ENCODE data around the gene SUFU. TPM values are rescaled to one million over a fixed set of nuclear protein-coding genes. Genes with fewer than 3 reads are reported as not detected.

SUFU gene
- total RNA-seq, 1 experiment from 2014 or later = 2.4 TPM

DNA sequence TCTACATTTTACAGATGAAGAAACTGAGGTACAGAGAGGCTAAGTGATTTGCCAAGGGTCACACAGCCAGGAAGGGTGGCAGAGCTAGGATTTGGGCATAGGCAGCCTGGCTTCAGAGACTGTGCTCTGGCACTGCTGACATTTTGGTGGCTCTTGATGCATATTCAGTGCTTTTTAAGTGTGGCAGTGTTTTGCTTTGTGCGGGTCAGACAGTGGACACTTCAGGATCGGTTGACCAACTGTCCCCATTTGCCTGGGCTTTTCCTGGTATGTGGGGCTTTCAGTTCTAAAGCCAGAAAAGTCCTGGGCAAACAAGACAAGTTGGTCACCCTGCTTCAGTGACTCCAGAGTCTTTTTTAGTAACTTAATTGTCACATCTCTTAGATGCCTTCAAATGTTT lies 35.0 kb downstream of the SUFU start:
- in situ Hi-C loops (cut with HindIII; ENCODE audit: low sequenced_read_pairs) = no loop called here
- DNase-seq (ENCODE audit: low spot score) = no peak

DNA sequence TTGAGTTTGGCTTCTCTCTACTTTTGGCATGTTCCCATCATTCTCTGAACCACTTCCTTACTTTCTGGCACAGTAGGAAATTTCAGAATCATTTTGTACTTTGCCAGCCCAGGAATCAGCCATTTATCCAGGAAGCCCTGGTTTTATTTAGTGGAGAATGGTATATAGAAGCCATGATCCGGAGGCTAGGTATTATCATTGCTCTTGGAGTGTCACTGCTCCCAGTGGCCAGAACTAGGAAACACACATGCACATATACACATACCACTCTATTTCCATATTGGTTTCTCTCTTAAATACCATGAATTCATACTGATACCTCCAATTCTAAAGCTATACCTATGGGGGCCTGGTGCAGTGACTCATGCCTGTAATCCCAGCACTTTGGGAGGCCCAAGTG lies 36.3 kb downstream of the SUFU start:
- peak; percentile 57 for DNase-seq (ENCODE audit: low spot score)
- in situ Hi-C loops (cut with HindIII; ENCODE audit: low sequenced_read_pairs) = no loop called here

DNA sequence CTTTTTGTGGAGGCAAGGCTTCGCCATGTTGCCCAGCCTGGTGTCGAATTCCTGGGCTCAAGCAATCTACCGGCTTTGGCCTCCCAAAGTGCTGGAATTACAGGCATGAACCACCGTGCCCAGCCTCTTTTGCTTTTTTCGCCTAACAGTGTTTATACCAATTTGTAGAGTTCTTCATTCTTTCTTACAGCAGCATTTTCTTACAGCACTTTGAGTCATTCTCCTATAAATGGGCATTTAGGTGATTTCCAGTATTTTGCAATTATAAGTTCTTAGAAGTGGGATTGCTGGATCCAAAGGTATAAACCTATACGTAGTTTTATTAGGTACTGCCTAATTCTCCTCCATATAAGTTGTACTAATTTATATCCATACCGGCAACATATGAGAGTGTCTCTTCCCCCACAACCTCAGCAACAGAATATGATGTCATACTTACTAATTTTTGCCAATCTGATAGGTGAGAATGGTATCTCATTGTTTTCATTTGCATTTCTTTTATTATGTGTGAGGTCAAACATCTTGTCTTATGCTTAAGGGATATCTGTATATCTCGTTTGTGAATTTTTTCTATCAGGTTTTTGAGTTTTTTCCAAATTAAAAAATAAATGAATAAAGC lies 39.1 kb downstream of the SUFU start:
- in situ Hi-C loops (cut with HindIII; ENCODE audit: low sequenced_read_pairs) = no loop called here
- DNase-seq (ENCODE audit: low spot score) = no peak

DNA sequence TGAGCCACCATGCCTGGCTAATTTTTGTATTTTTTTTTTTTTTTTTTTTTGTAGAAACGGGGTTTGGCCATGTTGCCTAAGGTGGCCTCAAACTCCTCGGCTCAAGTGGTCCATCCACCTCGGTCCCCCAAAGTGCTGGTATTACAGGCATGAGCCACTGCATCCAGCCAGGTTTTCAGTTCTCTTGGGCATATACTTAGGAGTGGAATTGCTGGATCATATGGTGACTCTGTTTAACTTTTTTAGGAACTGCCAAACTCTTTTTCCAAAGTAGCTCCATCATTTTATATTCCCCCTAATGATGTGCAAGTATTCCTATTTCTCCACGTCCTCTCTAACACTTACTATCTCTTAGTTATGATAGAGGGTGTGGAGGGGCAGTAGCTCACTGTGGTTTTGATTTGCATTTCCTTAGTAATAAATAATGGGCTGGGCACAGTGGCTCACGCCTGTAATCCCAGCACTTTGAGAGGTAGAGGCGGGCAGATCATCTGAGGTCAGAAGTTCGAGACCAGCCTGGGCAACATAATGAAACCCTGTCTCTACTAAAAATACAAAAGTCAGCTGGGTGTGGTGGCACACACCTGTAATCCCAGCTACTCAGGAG lies 41.6 kb downstream of the SUFU start:
- in situ Hi-C loops (cut with HindIII; ENCODE audit: low sequenced_read_pairs) = no loop called here
- DNase-seq (ENCODE audit: low spot score) = no peak

DNA sequence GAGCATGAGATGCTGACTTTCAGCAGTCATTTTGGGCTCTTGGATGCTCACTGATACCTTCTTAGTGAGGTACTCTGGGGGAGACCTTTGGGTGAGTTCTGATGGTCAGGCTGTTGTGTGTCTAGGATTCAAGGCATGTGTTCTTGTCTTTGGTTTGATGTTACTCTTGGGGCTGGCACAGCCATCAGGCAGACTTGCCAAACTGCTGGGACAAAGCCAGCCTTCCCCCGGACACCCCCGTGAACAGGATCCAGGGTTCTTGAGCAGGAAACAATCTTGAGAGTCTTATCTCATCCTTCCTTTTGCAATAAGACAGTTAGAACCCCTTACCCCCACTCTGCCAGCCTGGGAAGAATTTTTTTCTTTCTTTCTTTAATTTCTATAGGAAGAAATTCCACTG lies 42.2 kb downstream of the SUFU start:
- in situ Hi-C loops (cut with HindIII; ENCODE audit: low sequenced_read_pairs) = no loop called here
- DNase-seq (ENCODE audit: low spot score) = peak; percentile 73

DNA sequence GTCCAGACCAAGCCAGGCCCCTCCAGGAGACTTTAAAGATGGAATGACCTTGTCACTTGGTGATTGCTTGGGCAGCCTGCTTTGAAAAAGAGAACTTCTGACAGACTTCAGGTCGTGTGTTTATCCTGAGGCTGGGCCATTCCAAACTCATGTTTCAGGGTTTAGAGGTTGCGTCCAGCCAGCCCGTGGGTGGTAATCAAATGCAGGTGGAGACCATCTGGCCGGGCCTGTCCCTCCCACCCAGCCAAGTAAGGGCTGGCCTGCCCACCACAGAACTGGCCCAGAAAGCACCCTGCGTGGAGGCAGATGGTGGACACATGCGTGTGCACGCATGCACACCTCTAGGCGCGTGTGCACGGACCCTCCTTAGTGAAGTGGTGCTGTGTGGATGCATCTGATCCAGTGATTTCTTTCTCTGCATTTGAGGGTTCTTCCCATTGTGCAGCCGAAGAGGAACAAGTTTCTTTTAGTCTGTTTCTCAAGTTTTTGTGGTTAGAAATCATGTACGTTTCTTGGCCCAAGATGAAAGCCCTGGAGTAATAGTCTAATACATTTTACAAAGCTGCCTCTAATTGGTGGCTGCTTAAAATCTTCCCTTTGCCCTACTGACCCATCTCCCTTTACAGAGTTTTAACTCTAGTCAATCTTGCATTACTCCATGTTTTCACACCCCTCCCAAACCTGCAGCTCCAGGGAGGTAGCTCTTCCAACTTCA lies 43.0 kb downstream of the SUFU start:
- in situ Hi-C loops (cut with HindIII; ENCODE audit: low sequenced_read_pairs) = no loop called here
- DNase-seq (ENCODE audit: low spot score) = peak; percentile 90

DNA sequence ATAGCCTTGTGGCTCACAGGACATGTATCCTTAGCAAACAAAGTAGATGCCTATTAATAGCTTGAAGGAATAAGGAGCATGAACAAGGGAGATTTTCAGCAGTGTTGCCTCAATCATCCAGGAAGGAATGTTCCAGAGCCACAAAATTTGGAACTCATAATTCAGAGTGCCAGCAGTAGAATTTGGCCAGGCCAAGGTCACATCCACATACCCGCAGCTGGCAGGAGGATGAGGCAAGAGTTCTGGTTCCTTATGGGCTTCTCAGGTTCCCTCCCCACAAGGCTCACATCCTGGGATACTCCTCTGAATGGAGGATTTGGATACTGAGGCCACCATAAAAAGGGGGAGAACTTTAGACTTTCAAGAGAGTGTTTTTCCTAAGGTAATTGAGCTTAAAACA lies 45.8 kb downstream of the SUFU start:
- no peak for DNase-seq (ENCODE audit: low spot score)
- in situ Hi-C loops (cut with HindIII; ENCODE audit: low sequenced_read_pairs) = no loop called here

DNA sequence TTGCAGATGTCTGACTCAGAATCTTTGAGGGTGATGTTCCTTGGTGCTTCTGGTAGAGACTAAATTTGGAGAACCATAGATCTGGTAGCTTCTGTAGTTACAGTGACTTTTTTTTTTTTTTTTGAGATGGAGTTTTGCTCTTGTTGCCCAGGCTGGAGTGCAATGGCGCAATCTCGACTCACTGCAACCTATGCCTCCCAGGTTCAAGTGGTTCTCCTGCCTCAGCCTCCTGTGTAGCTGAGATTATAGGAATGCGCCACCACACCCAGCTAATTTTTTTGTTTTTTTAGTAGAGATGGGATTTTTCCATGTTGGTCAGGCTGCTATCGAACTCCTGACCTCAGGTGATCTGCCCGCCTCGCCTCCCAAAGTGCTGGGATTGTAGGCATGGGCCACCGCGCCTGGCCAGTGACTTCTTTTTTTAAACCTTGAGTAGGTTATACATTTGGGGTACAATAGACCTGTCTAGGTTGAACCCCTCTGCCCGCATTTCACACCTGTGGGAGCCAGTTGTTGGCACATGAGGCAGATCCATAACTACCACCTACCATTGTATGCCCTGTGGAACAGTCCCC lies 47.0 kb downstream of the SUFU start:
- in situ Hi-C loops (cut with HindIII; ENCODE audit: low sequenced_read_pairs) = no loop called here

DNA sequence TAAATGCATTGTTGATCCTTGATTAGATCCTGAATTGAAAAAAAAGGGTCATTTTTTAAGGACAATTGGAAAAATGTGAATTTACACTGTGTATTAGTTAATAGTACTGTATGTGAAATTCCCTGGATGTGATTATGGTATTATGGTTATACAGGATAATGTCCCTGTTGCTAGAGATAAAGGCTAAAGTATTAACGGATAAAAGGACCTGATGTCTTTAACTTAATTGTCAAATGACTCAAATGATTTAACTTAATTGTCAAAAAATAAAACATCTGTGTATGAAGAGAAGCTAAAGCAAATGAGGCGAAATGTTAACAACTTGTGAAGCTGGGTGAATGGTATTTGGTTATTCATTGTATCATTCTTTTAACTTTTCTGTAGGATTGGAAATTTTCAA lies 48.8 kb downstream of the SUFU start:
- in situ Hi-C loops (cut with HindIII; ENCODE audit: low sequenced_read_pairs) = no loop called here
- no peak for DNase-seq (ENCODE audit: low spot score)

More for the DNA sequence above, 47.0 kb downstream of the SUFU start:
- DNase-seq (ENCODE audit: low spot score) = no peak

DNA sequence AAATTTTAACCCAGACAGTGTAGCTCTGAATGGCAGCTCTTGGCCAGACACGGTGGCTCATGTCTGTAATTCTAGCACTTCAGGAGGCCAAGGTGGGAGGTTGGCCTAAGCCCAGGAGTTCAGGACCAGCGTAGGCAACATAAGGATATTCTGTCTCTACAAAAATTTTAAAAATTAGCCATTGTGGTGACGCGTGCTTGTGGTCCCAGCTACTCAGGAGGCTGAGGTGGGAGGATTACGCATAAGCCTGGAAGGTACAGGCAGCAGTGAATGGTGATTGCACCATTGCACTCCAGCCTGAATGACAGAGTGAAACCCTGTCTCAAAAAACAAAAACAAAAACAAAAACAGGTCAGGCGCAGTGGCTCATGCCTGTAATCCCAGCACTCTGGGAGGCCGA lies 50.0 kb downstream of the SUFU start:
- DNase-seq (ENCODE audit: low spot score) = no peak
- in situ Hi-C loops (cut with HindIII; ENCODE audit: low sequenced_read_pairs) = no loop called here

DNA sequence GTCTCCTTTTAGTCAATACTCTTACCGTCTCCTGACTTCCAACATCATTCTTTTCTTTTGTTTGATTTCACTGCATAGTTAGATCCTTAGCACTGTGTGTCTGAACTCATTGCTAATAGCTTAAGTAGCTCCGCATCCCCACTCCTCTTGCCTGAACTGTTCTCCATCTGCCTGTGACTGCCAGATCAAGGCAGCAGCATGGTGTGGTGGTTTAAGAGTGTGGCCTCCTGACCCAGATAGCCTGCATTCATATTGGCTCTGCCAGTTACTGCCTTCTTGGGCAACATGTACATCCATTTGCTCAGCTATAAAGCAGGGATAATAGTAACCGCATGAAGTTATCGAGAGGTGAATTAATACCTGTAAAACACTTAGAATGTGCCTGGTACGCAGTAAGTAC lies 50.8 kb downstream of the SUFU start:
- peak; percentile 69 for DNase-seq (ENCODE audit: low spot score)
- in situ Hi-C loops (cut with HindIII; ENCODE audit: low sequenced_read_pairs) = no loop called here

DNA sequence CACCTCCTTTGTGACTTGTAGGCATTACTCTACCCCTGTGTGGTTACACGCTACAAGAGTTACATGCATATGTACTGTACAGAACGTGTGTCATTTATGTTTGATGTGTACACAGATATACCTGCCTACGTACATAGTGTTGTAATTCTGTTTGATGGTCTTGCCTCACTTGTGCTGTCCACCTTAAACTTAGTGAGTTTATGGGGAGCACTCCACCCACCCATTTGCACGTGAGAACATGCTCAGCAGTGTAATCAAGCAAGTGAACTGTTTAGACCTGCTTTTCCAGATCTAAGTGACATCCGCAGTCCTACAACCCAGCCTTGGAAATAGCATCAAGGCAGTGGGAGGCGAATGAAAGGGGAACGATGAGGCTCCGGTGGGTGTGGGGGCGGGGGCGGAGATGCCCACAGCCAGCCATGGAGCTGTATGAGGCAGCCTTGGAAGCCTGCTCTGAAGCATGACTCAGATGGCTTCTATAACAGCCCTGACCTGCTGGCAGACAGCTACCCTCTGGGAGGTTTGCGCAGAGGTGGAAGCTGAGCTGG lies 52.1 kb downstream of the SUFU start:
- in situ Hi-C loops (cut with HindIII; ENCODE audit: low sequenced_read_pairs) = no loop called here
- DNase-seq (ENCODE audit: low spot score) = peak; percentile 50

DNA sequence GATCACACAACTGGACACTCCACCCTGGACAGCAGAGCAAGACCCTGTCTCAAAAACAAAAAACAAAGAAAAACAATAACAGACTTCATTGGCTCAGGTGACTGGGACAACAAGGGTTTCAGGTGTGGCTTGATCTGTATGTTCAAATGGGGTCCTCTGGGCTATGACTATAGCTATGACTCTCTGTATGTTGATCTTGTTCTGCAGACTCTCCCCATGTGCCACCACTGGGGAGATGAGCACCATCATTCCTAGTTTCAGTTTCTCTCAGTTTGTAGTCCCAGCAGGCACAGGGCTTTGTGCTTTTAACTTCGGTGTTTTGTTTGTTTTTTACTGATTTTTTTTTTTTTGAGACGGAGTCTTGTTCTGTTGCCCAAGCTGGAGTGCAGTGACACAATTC lies 53.8 kb downstream of the SUFU start:
- in situ Hi-C loops (cut with HindIII; ENCODE audit: low sequenced_read_pairs) = no loop called here

DNA sequence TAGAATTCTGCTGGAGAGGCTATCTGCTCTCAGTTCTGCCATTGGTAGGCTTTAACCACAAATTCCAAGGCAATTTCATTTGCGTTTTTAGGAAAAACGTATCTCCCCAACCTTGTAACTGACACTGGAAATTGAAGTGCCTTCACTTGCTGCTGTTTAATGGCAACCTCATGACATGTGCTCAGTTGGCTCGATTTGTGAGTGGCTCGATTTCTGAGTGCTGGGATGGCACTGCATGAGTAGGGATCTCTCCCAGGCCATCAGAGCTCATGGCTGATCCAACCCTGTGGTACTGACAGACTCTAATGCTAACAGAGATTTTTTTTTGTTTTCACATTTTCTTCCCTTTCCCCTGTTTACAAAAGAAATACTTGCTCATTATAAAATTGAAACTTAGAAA lies 56.0 kb downstream of the SUFU start:
- DNase-seq (ENCODE audit: low spot score) = no peak
- in situ Hi-C loops (cut with HindIII; ENCODE audit: low sequenced_read_pairs) = no loop called here

More for the DNA sequence above, 53.8 kb downstream of the SUFU start:
- DNase-seq (ENCODE audit: low spot score) = no peak

DNA sequence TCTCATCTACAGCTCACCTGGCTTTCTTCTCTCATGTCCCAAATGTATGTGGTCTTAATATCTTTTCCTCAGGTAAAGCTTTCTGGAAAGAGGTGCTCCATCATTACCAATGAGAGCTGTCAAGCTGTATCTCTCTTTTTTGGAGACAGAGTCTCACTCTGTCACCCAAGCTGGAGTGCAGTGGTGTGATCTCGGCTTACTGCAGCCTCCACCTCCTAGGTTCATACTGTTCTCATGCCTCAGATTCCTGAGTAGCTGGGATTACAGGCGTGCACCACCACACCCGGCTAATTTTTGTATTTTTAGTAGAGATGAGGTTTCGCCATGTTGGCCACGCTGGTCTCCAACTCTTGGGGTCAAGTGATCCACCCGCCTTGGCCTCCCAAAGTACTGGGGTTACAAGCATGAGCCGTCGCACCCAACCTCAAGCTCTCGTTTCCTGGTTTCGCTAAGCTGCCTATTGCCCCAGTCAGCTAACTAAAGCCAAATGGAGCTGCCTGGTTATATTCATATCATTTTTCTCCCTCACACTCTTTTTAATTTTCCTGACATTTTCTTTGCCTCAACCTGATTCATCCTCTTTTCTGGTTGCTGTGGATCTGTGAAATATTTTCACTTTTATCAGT lies 60.5 kb downstream of the SUFU start:
- in situ Hi-C loops (cut with HindIII; ENCODE audit: low sequenced_read_pairs) = no loop called here
- no peak for DNase-seq (ENCODE audit: low spot score)

DNA sequence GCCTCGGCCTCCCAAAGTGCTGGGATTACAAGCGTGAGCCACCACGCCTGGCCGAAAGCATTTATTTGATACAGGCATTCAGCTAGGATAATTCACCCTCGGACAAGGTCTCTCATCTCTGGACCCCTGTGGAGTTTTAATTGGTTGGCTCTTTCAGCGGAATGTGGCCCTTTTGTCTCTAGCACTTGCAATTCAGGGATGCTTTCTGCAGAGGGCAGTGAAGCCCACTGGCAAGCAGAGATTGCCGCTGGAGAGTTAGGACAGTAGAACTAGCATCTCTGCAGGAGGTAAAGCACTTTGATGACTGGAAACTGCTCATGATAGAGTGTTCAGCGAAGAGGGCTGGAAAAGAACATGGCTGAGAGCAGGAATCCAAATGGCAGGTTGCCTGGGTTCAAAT lies 62.0 kb downstream of the SUFU start:
- DNase-seq (ENCODE audit: low spot score) = no peak
- in situ Hi-C loops (cut with HindIII; ENCODE audit: low sequenced_read_pairs) = no loop called here

DNA sequence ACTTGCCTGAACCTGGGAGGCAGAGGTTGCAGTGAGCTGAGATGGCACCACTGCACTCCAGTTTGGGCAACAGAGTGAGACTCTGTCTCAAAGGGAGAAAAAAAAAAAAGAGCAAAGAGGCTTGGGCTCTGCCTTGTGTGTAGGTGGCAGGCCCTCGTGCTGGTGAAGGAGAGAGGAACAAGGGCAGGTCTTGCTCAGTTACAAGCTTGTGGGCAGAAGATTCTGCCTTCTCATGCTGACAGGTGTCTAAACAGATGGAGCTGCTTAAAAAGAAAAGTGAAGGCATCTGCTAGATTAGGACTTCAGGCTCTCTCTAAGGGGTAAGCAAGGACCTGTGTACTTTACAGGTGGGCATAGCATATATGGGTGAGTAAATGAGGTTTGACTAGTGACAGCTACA lies 75.0 kb downstream of the SUFU start:
- in situ Hi-C loops (cut with HindIII; ENCODE audit: low sequenced_read_pairs) = loop anchor here (5.0 kb wide), 1 partner anchor 71 kb away; no protein-coding TSS in a partner anchor
- peak; percentile 71 for DNase-seq (ENCODE audit: low spot score)

DNA sequence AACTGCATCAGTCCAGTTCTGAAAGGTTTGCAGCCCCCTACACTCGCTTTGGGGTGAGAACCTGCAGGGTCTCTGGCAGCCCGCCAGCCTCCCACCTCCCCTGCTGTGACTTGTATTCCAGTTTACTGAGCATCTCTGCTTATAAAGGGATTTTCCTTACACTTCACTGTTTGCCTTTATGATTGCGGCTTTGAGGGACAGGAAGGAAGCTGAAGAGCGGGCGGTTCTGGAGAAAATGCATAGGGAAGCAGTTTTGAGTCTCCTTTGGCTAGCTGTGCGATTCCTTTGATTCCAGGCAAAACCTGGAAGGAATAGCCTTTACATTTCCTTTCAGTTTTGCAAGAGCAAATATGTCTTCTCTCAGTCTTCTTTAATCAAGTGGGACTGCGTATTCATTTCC lies 75.6 kb downstream of the SUFU start:
- in situ Hi-C loops (cut with HindIII; ENCODE audit: low sequenced_read_pairs) = loop anchor here (5.0 kb wide), 1 partner anchor 72 kb away; no protein-coding TSS in a partner anchor

DNA sequence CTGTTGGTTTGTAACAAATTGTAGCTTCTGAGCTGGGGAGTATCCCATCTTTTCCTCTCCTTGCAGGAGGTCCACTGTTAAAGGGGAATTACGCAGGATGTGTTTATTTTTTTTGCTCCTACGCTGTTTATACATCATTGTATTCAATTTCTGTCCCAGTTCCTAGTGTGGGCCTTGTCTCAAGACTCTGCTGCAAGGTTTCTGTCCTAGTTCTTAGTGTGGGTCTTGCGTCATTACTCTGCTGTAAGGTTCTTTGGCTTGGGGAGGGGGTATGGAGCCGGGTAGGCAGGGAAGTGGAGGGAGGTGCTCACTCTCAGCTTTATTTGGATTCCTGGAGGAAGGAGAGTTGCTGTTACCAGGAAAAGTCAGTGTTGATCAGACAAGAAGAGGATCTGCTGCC lies 76.5 kb downstream of the SUFU start:
- in situ Hi-C loops (cut with HindIII; ENCODE audit: low sequenced_read_pairs) = no loop called here

More for the DNA sequence above, 75.6 kb downstream of the SUFU start:
- DNase-seq (ENCODE audit: low spot score) = no peak

DNA sequence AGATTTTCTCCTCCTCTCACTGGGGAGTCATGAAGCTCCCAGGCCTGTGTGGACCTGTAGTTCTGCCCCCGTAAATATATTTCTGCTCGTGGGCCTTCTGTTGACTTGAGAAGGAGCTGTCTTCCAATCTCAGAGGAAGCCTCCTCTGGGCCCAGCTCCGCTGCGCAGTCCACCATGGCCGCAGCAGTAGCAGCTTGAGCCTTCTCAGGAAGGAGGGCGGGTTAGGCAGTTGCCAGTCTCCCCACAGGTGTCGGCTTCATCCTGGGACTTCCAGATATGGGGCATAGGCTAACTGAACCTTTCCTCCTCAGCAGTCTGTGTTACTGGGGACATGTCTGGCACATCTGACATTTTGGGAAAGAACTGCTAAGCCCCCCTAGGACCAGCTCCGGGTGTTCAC lies 77.6 kb downstream of the SUFU start:
- in situ Hi-C loops (cut with HindIII; ENCODE audit: low sequenced_read_pairs) = no loop called here
- DNase-seq (ENCODE audit: low spot score) = peak; percentile 60

More for the DNA sequence above, 76.5 kb downstream of the SUFU start:
- DNase-seq (ENCODE audit: low spot score) = no peak

Data from G401 (cell line).